Activated CD4-positive, alpha-beta memory T cell treated with anti-CD3 and anti-CD28 coated beads, Interleukin-2, amount 10 ng/mL, durations not matched to agents 7 days and 5 days (primary cell): ENCODE results near the gene AMPD2. TPM values are rescaled to one million over a fixed set of nuclear protein-coding genes. Genes with fewer than 3 reads are reported as not detected.

Source experiments
- CTCF ChIA-PET: fragments of 350-600 bp; sonication (Branson Sonifier 250); formaldehyde crosslinking; loops from one replicate; lab custom pipeline; 2021; ENCODE audit warnings: antibody characterized with exemption, inconsistent platforms; lab: Charles Lee
- POLR2A ChIA-PET: fragments of 350-600 bp; sonication (Branson Sonifier 250); formaldehyde crosslinking; loops from one replicate; lab custom pipeline; 2021; ENCODE audit warnings: antibody characterized with exemption; lab: Charles Lee
- DNase-seq: peaks from one replicate; pipeline ENCODE4 v3.0.0-alpha.2; 2020
- H3K27ac Mint-ChIP-seq: one replicate; pipeline ENCODE4 v1.8.0; 2021; ENCODE audit warnings: mild to moderate bottlenecking, mixed read lengths
- H3K27me3 Mint-ChIP-seq: one replicate; pipeline ENCODE4 v1.8.0; 2021; ENCODE audit warnings: mixed read lengths
- H3K36me3 Mint-ChIP-seq: one replicate; pipeline ENCODE4 v1.8.0; 2021; ENCODE audit warnings: low read depth, mixed read lengths
- H3K4me1 Mint-ChIP-seq: one replicate; pipeline ENCODE4 v1.8.0; 2021; ENCODE audit warnings: mixed read lengths
- H3K4me3 Mint-ChIP-seq: one replicate; pipeline ENCODE4 v1.8.0; 2021; ENCODE audit warnings: mild to moderate bottlenecking, mixed read lengths
- H3K9me3 Mint-ChIP-seq: one replicate; pipeline ENCODE4 v1.8.0; 2021; ENCODE audit warnings: mixed read lengths
- total RNA-seq, 2 experiments: library from RNA; stranded (reverse); gene quantifications; one replicate each; pipeline ENCODE4 v1.2.3, GENCODE V29; 2021

The AMPD2 gene
- total RNA-seq, 2 experiments from 2014 or later = 110 to 122 TPM

DNA sequence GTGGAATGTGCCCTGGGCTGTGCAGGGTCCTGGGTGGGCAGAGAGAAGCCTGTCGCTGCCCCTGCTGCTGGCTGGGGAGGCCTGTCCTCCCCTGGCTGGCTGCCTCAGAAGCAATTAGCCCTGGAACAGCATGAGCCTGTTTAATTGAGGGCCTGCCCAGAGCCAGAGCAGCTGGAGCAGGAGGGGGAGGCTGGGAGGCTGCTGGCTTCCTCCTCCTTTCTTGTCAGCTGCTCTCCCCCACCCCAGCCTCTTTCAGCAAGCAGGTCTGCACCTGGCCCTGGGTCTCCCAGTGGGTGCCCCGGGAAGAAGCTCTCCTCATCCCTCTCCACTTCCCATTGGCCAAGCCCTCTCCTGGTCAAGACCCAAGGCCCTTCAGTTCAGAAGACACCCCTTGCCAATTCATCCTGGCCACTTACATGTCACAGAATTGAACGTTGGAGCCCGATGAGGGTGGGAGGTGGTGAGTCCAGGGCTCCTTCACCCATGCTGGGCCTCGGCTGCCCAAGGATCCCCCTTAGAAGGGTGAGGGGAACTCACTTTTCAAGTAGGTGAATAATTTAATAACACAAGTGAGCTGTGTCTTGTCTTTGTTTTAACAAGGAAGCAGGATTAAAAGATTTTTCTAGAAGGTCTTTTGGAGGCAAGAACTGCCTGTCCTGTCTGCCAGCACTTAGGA, 13.2 kb downstream of the AMPD2 start:
- DNase-seq = no peak
- peaks cover 17% of the 10 kb centered on the region for H3K4me1 Mint-ChIP-seq
- H3K36me3 Mint-ChIP-seq = peaks cover 27% of the 10 kb centered on the region
- ChIA-PET POLR2A (interaction anchor here (0.8 to 4.9 kb wide), 4 partner anchors 11 to 352 kb away, joined by 3 to 29 read pairs (median 12); partner anchors contain the start of genes AHCYL1 and GNAI3), CTCF (interaction anchor here (0.8 to 6.8 kb wide), 7 partner anchors 8 to 352 kb away, joined by 3 to 60 read pairs (median 3); partner anchors contain the start of genes AHCYL1 and GNAI3)
- H3K4me3 Mint-ChIP-seq = no peak overlapping the region
- H3K27me3 Mint-ChIP-seq = no peaks in the 10 kb centered on the region
- H3K27ac Mint-ChIP-seq = no peak overlapping the region
- no peaks in the 10 kb centered on the region for H3K9me3 Mint-ChIP-seq

DNA sequence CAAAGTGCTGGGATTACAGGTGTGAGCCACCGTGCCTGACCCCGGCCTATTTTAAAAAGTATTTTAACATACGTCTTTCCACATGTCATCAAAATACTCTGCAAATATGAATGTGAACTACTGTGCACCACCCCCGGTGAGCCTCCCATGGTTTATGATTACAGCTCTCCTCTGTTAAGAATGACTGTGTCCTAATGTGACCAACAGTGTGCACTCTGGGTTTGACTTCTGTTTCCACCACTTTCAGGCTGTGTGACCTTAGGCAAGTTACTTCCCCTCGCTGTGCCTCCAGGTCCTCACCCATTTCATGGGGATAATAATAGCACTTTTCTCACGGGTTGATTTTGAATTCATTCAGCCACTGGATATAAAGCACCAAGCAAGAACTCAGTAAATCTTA, 14.7 kb downstream of the AMPD2 start:
- peaks cover 17% of the 10 kb centered on the region for H3K4me1 Mint-ChIP-seq
- ChIA-PET POLR2A (interaction anchor here (2.1 to 4.9 kb wide), 2 partner anchors 14 to 86 kb away, joined by 8 to 29 read pairs; partner anchors contain the start of genes AMPD2, GNAI3 and GNAT2), CTCF (interaction anchor here (1.0 to 6.8 kb wide), 4 partner anchors 12 to 88 kb away, joined by 3 to 60 read pairs (median 6); partner anchors contain the start of gene GNAI3)
- no peak overlapping the region for H3K27ac Mint-ChIP-seq
- H3K4me3 Mint-ChIP-seq = no peak overlapping the region
- no peaks in the 10 kb centered on the region for H3K9me3 Mint-ChIP-seq
- H3K27me3 Mint-ChIP-seq = no peaks in the 10 kb centered on the region
- no peak for DNase-seq
- peaks cover 19% of the 10 kb centered on the region for H3K36me3 Mint-ChIP-seq

DNA sequence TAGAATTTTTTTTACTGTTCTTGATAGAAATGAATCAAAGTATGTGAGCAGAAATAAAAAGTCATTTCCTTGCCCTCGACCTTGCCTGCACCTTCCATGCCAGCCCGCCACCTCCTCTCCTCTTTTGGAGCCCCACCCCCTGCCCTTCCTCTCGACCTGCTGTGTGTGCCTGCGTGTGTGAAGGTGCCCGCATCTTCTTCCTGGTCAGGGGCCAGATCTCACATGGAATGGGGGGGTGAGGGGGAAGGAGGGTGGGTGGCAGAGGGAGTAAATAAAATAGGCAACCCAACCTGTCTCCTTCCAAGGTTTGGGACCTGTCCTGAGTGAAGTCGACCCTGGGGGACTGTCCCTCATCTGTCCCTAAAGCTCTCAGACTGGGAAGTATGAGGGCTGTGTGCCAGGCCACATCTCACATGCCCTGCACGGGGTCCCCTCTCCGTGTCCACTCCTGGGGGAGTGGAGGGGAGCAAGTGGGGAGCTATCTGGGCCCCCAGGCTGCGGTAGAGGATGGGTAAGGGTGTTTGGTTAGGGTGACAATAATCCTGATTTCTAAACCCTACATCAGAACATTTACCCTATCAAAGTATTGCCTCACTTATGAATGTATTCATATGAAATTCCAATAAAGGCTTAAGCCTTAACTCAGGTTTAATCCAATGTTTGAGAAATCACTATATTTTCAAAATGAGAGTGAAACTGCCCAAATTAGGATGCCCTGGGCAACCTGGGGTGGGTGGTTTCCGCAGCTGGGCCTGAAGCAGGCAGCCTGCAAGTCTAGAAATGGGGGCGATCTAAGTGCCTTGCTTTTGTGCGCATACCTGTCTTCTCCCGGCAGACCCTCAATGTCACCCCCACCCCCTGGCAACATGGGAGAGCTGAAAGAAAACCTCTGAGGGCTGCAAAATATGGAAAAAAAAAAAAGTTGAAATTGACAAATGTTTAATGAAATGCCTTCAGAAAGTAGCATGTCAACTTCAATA, 15.4 kb downstream of the AMPD2 start:
- H3K36me3 Mint-ChIP-seq = peaks cover 11% of the 10 kb centered on the region
- no peak overlapping the region for H3K27ac Mint-ChIP-seq
- POLR2A ChIA-PET = interaction anchor here (1.2 to 4.9 kb wide), 3 partner anchors 15 to 89 kb away, joined by 4 to 29 read pairs (median 8); partner anchors contain the start of genes AMPD2, GNAI3 and GNAT2
- H3K4me1 Mint-ChIP-seq = peaks cover 18% of the 10 kb centered on the region
- CTCF ChIA-PET = interaction anchor here (1.0 to 7.3 kb wide), 7 partner anchors 13 to 349 kb away, joined by 3 to 149 read pairs (median 60); partner anchors contain the start of genes AHCYL1 and GNAI3
- peaks cover 1% of the 10 kb centered on the region for H3K27me3 Mint-ChIP-seq
- peak; percentile 35 for DNase-seq
- H3K9me3 Mint-ChIP-seq = no peaks in the 10 kb centered on the region
- no peak overlapping the region for H3K4me3 Mint-ChIP-seq

DNA sequence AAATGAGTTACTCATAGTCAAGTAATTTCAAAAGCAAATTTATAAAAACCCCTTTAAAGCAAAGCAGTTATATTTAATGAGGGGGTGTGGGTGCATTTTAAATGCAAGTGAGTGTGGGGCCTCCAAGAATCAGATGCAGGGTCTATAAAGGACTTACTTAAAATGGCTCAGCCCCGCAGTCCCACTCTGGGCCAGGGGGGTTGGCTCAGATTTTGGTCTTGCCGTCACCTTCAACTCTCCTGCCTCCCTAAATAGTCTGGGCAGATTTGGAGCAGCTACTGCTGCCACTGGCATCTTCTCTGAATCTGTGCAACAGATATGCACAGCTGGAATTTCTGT, 16.2 kb downstream of the AMPD2 start:
- ChIA-PET POLR2A (interaction anchor here (1.2 to 4.9 kb wide), 2 partner anchors 87 to 89 kb away, joined by 4 to 29 read pairs; partner anchors contain the start of gene GNAI3), CTCF (interaction anchor here (3.6 to 7.3 kb wide), 4 partner anchors 87 to 348 kb away, joined by 10 to 149 read pairs (median 108); partner anchors contain the start of genes AHCYL1 and GNAI3)
- Mint-ChIP-seq H3K36me3 (peaks cover 9% of the 10 kb centered on the region), H3K4me1 (peaks cover 21% of the 10 kb centered on the region), H3K4me3 (no peak overlapping the region), H3K9me3 (no peaks in the 10 kb centered on the region), H3K27me3 (peaks cover 3% of the 10 kb centered on the region), H3K27ac (no peak overlapping the region)
- no peak for DNase-seq

DNA sequence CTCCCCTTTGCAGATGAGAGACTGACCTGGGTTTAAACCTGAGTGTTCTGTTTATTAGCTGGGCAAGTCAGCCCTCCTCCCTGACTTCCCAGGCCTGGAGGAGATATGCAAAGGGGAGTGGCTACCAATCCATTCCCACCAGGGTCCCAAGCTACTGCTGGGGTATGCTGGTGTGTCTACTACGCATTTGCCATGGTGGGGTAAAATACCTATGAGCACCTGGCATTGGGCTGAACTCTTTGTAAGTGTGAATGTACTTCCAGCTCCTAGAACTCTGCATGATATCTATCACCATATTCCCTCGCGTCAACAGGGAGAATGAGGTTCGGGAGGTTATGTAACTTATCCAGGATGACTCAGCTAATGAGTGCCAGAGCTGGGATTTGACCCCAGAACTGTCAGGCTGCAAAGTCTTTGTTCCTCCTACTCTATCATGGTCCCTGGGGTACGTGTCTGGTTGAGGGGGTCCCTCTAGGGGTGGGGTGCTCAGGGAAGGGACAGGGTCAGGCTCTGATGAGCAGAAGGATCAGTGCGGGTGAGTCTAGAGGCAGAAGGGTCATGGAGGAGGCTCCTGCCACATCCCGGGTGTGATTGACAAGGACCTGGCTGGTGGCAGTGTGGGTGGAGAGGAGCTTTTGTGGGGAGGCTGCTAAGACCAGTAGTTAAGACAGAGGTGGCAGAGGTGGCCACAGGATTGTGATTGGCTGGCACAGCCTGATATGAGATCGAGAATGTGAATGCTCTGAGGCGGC, 16.7 kb downstream of the AMPD2 start:
- no peak for DNase-seq
- ChIA-PET POLR2A (interaction anchor here (1.2 to 4.9 kb wide), 3 partner anchors 88 to 348 kb away, joined by 4 to 29 read pairs (median 7); partner anchors contain the start of genes AHCYL1 and GNAI3), CTCF (interaction anchor here (1.2 to 7.3 kb wide), 6 partner anchors 13 to 348 kb away, joined by 3 to 149 read pairs (median 56); partner anchors contain the start of genes AHCYL1 and GNAI3)

DNA sequence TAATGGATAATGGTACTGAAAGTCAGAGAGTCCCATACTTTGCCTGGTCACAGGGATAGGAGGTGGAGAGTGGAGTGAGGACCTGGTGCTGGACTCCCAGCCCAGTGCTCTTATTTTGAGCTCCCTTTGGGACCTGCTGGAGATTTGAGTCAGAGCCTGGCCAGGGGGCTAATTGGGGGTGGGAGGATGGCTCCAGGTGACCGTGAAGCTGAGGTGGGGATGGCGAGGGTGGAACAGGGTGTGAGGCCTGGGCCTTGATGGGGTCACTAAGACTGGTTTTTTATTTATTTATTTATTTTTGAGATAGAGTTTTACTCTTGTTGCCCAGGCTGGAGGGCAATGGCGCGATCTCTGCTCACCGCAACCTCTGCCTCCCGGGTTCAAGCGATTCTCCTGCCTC, 17.8 kb downstream of the AMPD2 start:
- no peak for DNase-seq
- Mint-ChIP-seq H3K9me3 (no peaks in the 10 kb centered on the region), H3K4me3 (no peak overlapping the region), H3K36me3 (no peaks in the 10 kb centered on the region), H3K4me1 (peaks cover 21% of the 10 kb centered on the region), H3K27me3 (peaks cover 3% of the 10 kb centered on the region), H3K27ac (no peak overlapping the region)
- ChIA-PET CTCF (interaction anchor here (1.2 to 7.3 kb wide), 5 partner anchors 12 to 347 kb away, joined by 3 to 149 read pairs (median 101); partner anchors contain the start of gene AHCYL1), POLR2A (interaction anchor here (2.1 to 4.9 kb wide), 2 partner anchors 89 to 347 kb away, joined by 7 to 29 read pairs; partner anchors contain the start of genes AHCYL1 and GNAI3)

More for the DNA sequence above, 16.7 kb downstream of the AMPD2 start:
- Mint-ChIP-seq H3K27ac (no peak overlapping the region), H3K27me3 (peaks cover 3% of the 10 kb centered on the region), H3K4me3 (no peak overlapping the region), H3K36me3 (peaks cover 6% of the 10 kb centered on the region), H3K9me3 (no peaks in the 10 kb centered on the region), H3K4me1 (peaks cover 21% of the 10 kb centered on the region)

DNA sequence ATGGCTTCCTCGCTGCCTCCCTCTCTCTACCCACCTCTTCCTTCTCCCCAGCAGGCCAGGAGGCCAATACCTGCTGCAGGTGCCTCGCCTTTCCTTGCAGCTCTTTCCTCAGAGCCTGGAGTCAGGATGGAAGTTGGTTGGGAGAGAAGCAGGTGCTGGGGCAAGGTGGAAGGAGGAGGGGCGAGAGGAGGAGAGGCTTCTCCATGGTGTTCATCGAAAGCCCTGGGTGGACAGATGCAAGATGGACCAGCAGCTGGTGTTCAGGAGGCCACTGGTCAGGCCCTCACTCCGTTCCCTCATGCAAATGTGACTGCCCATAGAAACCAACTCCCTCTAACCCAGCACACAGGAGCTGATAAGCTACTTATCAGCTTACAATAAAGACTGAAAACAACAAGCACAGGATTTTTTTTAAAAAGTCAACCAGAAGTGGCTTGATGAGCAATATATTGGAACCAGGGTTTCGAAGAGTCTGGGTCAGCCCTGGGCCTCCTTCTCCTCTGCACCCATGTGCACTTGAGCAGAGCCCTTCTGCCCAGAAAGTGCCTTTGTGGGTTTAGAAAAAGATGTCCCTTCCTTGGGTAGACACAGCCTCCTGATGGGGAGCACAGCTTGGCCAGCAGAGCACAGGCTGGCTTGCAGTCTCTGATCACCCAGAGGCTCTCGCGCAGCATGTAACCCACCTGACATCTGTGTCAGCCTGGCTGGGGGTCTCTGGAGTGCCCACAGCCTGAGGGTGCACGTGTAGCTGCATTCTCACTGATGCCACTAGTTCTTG, 19.6 kb downstream of the AMPD2 start:
- POLR2A ChIA-PET = interaction anchor here (0.8 to 3.1 kb wide), 7 partner anchors 15 to 345 kb away, joined by 4 to 30 read pairs (median 10); partner anchors contain the start of genes AHCYL1, AMPD2, CYB561D1 and GNAI3
- Mint-ChIP-seq H3K4me3 (no peak overlapping the region), H3K9me3 (no peaks in the 10 kb centered on the region), H3K27me3 (peaks cover 3% of the 10 kb centered on the region), H3K4me1 (peaks cover 34% of the 10 kb centered on the region), H3K36me3 (no peaks in the 10 kb centered on the region), H3K27ac (no peak overlapping the region)
- no peak for DNase-seq
- CTCF ChIA-PET = interaction anchor here (0.7 to 7.3 kb wide), 34 partner anchors 9 to 1469 kb away, joined by 3 to 149 read pairs (median 6); partner anchors contain the start of genes AHCYL1, AMPD2, GNAI3 and GNAT2

DNA sequence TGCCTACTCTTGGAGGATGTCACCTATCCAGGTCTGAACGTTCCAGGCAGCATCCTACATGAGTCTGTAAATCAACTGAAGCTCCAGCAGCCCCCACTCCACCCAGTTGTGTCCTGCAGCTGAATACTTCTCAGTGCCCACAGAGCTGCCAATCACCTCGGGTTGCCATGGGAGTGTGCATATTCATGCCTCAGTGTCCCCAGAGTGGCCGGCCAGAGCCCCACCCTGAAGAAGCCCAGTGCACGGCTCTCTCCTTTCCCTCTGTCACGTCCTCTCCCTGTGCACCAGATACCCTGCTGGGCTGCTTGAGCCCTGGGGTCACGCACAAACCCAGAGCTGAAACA, 20.2 kb downstream of the AMPD2 start:
- no peak overlapping the region for H3K4me3 Mint-ChIP-seq
- H3K36me3 Mint-ChIP-seq = no peaks in the 10 kb centered on the region
- ChIA-PET CTCF (interaction anchor here (0.6 to 7.3 kb wide), 64 partner anchors 10 to 1469 kb away, joined by 3 to 149 read pairs (median 4); partner anchors contain the start of genes AHCYL1, AMPD2, GNAI3 and GNAT2), POLR2A (interaction anchor here (0.6 to 3.1 kb wide), 7 partner anchors 16 to 145 kb away, joined by 3 to 30 read pairs (median 10); partner anchors contain the start of genes AMPD2, CYB561D1, GNAI3 and GNAT2)
- no peak overlapping the region for H3K27ac Mint-ChIP-seq
- peaks cover 28% of the 10 kb centered on the region for H3K4me1 Mint-ChIP-seq
- H3K27me3 Mint-ChIP-seq = peaks cover 3% of the 10 kb centered on the region
- H3K9me3 Mint-ChIP-seq = no peaks in the 10 kb centered on the region
- no peak for DNase-seq

DNA sequence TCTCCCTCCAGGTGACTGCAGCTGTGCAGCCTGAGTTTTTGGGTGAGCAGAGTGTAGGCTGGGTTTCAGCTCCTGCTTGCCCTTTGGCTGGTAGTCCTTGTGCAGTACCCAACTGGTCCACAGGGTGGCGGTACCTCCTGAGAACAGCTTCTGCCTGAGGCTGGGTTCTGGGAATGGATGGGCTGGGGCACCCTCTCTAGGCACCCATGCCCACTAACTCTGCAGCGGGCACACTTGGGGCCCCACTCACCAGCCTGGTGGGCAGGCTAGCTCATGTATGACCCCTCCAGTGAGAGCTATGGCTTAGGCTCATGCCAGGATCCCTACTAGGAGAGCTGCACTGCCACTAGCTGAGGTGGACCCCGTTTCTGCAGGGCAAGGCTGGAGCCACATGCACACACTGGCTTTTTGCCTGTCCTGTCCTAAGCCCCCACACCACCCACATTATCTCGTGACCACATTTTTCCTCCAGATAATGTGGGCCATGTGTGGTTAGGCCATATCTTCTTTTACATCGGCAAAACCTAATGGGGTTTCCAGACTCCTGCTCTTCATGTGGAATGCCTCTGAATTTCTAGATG, 20.7 kb downstream of the AMPD2 start:
- DNase-seq = peak; percentile 90
- H3K4me1 Mint-ChIP-seq = peaks cover 23% of the 10 kb centered on the region
- no peak overlapping the region for H3K4me3 Mint-ChIP-seq
- no peaks in the 10 kb centered on the region for H3K9me3 Mint-ChIP-seq
- ChIA-PET POLR2A (interaction anchor here (0.6 to 3.1 kb wide), 7 partner anchors 16 to 146 kb away, joined by 3 to 30 read pairs (median 10); partner anchors contain the start of genes AMPD2, CYB561D1, GNAI3 and GNAT2), CTCF (interaction anchor here (0.6 to 7.3 kb wide), 68 partner anchors 10 to 1468 kb away, joined by 3 to 149 read pairs (median 4); partner anchors contain the start of genes AHCYL1, AMPD2, GNAI3 and GNAT2)
- no peaks in the 10 kb centered on the region for H3K36me3 Mint-ChIP-seq
- H3K27ac Mint-ChIP-seq = no peak overlapping the region
- peaks cover 3% of the 10 kb centered on the region for H3K27me3 Mint-ChIP-seq

DNA sequence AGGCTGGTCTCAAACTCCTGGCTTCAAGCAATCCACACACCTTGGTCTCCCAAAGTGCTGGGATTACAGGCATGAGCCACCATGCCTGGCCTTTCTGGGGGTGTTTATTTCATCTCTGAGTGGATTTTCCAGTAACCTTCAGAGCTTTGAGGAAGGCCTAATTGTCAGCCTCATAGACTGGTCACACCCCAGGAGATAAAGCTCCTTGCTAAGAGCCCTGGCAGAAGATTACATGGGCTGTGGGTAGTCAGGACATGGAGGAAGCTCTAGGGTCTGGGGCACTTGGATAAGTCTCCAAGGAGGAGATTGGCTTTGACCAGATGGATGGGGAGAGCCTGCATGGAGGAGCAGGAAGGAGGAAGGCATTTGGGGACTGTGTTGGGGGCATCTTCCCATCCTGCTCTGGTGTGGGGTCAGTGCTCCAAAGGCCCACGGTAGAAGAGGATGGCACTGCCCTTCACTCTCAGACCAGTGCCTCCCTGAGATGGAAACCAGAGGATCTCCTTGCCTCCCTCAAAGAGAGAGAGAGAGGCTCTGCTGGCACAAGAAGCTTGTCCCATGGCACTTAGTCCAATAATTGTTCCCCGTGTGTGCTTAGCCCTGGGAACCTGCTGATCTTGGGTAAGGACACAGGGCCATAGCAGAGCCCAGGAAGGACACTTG, 21.6 kb downstream of the AMPD2 start:
- Mint-ChIP-seq H3K36me3 (no peaks in the 10 kb centered on the region), H3K4me1 (peaks cover 18% of the 10 kb centered on the region), H3K27me3 (peaks cover 3% of the 10 kb centered on the region), H3K9me3 (no peaks in the 10 kb centered on the region), H3K4me3 (no peak overlapping the region), H3K27ac (no peak overlapping the region)
- CTCF ChIA-PET = interaction anchor here (0.6 to 7.3 kb wide), 35 partner anchors 9 to 412 kb away, joined by 3 to 149 read pairs (median 7); partner anchors contain the start of genes AHCYL1, GNAI3, GPR61 and GSTM4
- DNase-seq = no peak
- POLR2A ChIA-PET = interaction anchor here (1.6 to 3.1 kb wide), 5 partner anchors 21 to 147 kb away, joined by 6 to 30 read pairs (median 12); partner anchors contain the start of genes AMPD2, CYB561D1, GNAI3 and GNAT2
